Sigmoid colon (tissue), 7 donors: Measurements from ENCODE around the gene WDR86. TPM values are rescaled to one million over a fixed set of nuclear protein-coding genes. Genes with fewer than 3 reads are reported as not detected.

ENCODE experiments used
- DNase-seq: peaks from one replicate; pipeline ENCODE4 v3.0.0-alpha.2; 2019
- H3K27ac ChIP-seq, 4 donors: fragments of 200-600 bp; sonication (generic); one replicate each; pipeline ENCODE4 v1.5.1; 2016 to 2019; ENCODE audit warnings: mild to moderate bottlenecking in 1 of 4
- H3K27me3 ChIP-seq, 3 donors: fragments of 200-600 bp; sonication (generic); one replicate each; pipeline ENCODE4 v1.5.1; 2019; ENCODE audit warnings: mild to moderate bottlenecking in 1 of 3
- H3K36me3 ChIP-seq, 4 donors: fragments of 200-600 bp; sonication (generic); one replicate each; pipeline ENCODE4 v1.5.1; 2016 to 2019
- H3K4me1 ChIP-seq, 4 donors: fragments of 200-600 bp; sonication (generic); one replicate each; pipeline ENCODE4 v1.5.1; 2017 to 2019
- H3K4me3 ChIP-seq, 4 donors: fragments of 200-600 bp; sonication (generic); one replicate each; pipeline ENCODE4 v1.5.1; 2017 to 2019; ENCODE audit warnings: mild to moderate bottlenecking in 2 of 4, moderate library complexity in 1 of 4
- H3K9me3 ChIP-seq, 4 donors: fragments of 200-600 bp in 3 of 4; sonication (generic) in 3 of 4; one replicate each; pipeline versions ENCODE4 v1.5.1 to v1.6.1; 2013 to 2019
- EP300 ChIP-seq, 4 donors: sonication (generic); formaldehyde crosslinking; IDR thresholded peaks; one replicate each; pipeline ENCODE4 v1.6.1; 2017; ENCODE audit warnings: antibody characterized with exemption in 4 of 4
- POLR2A ChIP-seq, 2 donors: fragments of 450-650 bp; IDR thresholded peaks; one replicate each; pipeline ENCODE4 v1.6.1; 2016; ENCODE audit warnings: antibody characterized with exemption in 2 of 2, mild to moderate bottlenecking in 2 of 2, moderate library complexity in 2 of 2
- POLR2AphosphoS5 ChIP-seq, 4 donors: sonication (generic); formaldehyde crosslinking; IDR thresholded peaks; one replicate each; pipeline ENCODE4 v1.6.1; 2017; ENCODE audit warnings: antibody characterized with exemption in 4 of 4
- WGBS, 2 donors: extraction: QIAGEN DNeasy Blood & Tissue Kit; methylation state at CpG; one replicate each; pipeline ENCODE4 v1.1.7; 2013; 5-methylcytosine and 5-hydroxymethylcytosine counted together
- intact Hi-C: fragments of 100-400 bp; cut with DNase I; formaldehyde crosslinking; loops from one replicate; pipeline ENCODE4 v1.15.1; 2023
- polyA plus RNA-seq, 3 donors: library from polyadenylated mRNA; stranded (reverse); fragments of 200-250 nt; gene quantifications; one replicate each; pipeline ENCODE4 v1.2.3, GENCODE V29; 2013
- total RNA-seq, 4 donors: library from RNA; depleted of rRNA; stranded (reverse); fragments of >200 nt; gene quantifications; one replicate each; pipeline ENCODE4 v1.1.0, GENCODE V29; 2016
- TF ChIP-seq, protein P1 (sequence below), 4 experiments: fragments of 450-650 bp in 3 of 4; fragments of 200-600 bp in 1 of 4; IDR thresholded peaks; one replicate each; pipeline ENCODE4 v1.5.1; 2016 to 2019; ENCODE audit warnings: antibody characterized with exemption in 4 of 4, mild to moderate bottlenecking in 3 of 4, moderate library complexity in 2 of 4
- donor health status: healthy with polysubstance abuse.
- donor health status: Bipolar disorder and iron deficiency.
- donor health status: healthy.

WDR86 gene
- total and polyA plus RNA-seq, 7 donors = 0.46 to 23.8 (median 14.4) TPM

- TF ChIP-seq, protein P1, sequence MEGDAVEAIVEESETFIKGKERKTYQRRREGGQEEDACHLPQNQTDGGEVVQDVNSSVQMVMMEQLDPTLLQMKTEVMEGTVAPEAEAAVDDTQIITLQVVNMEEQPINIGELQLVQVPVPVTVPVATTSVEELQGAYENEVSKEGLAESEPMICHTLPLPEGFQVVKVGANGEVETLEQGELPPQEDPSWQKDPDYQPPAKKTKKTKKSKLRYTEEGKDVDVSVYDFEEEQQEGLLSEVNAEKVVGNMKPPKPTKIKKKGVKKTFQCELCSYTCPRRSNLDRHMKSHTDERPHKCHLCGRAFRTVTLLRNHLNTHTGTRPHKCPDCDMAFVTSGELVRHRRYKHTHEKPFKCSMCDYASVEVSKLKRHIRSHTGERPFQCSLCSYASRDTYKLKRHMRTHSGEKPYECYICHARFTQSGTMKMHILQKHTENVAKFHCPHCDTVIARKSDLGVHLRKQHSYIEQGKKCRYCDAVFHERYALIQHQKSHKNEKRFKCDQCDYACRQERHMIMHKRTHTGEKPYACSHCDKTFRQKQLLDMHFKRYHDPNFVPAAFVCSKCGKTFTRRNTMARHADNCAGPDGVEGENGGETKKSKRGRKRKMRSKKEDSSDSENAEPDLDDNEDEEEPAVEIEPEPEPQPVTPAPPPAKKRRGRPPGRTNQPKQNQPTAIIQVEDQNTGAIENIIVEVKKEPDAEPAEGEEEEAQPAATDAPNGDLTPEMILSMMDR (IDR thresholded peaks at IDR 0.05) = no peak
- no peak for TF ChIP-seq POLR2AphosphoS5 (IDR thresholded peaks at IDR 0.05)
- no peak for TF ChIP-seq POLR2A (IDR thresholded peaks at IDR 0.05)
- TF ChIP-seq EP300 (IDR thresholded peaks at IDR 0.05) = no peak
- 79 to 87% methylated on average over 26 of the region's 26 CpGs for WGBS, 2 donors
- no peak for DNase-seq
- Histone ChIP-seq H3K27me3 (peaks cover 12 to 32% (median 18%) of the 10 kb centered on the region in 3 donors), H3K4me3 (no peak overlapping the region), H3K4me1 (peaks cover 0 to 20% (median 18%) of the 10 kb centered on the region in 4 donors), H3K9me3 (no peaks in the 10 kb centered on the region), H3K27ac (no peak overlapping the region), H3K36me3 (no peaks in the 10 kb centered on the region)
- intact Hi-C loops = no loop called here
These were observed 24.8 kb downstream of the WDR86 start for GRCh38 chr7:151384776-151385625.

- Histone ChIP-seq H3K9me3 (no peaks in the 10 kb centered on the region), H3K27me3 (peaks cover 12 to 32% (median 18%) of the 10 kb centered on the region in 3 donors), H3K27ac (no peak overlapping the region), H3K4me3 (no peak overlapping the region), H3K4me1 (peaks cover 0 to 20% (median 18%) of the 10 kb centered on the region in 4 donors), H3K36me3 (peaks cover 0 to 6% (median 0%) of the 10 kb centered on the region in 4 donors)
- TF ChIP-seq POLR2A (IDR thresholded peaks at IDR 0.05) (no peak), EP300 (IDR thresholded peaks at IDR 0.05) (no peak), POLR2AphosphoS5 (IDR thresholded peaks at IDR 0.05) (no peak)
- TF ChIP-seq, protein P1 (IDR thresholded peaks at IDR 0.05) = no peak
- DNase-seq = no peak
- 77 to 91% methylated on average over 6 of the region's 6 CpGs for WGBS, 2 donors
- intact Hi-C loops = no loop called here
These were observed 25.5 kb downstream of the WDR86 start for GRCh38 chr7:151384352-151384697.

GRCh38 chr7:151383638-151384351 is 26.0 kb downstream of the WDR86 start:
- WGBS, 2 donors = 87 to 88% methylated on average over 15 of the region's 15 CpGs
- Histone ChIP-seq H3K27me3 (peaks cover 12 to 32% (median 18%) of the 10 kb centered on the region in 3 donors), H3K9me3 (no peaks in the 10 kb centered on the region), H3K4me1 (peaks cover 0 to 20% (median 18%) of the 10 kb centered on the region in 4 donors), H3K4me3 (no peak overlapping the region), H3K36me3 (peaks cover 0 to 11% (median 0%) of the 10 kb centered on the region in 4 donors), H3K27ac (no peak overlapping the region)
- intact Hi-C loops = no loop called here
- no peak for DNase-seq
- no peak for TF ChIP-seq POLR2AphosphoS5 (IDR thresholded peaks at IDR 0.05)
- no peak for TF ChIP-seq EP300 (IDR thresholded peaks at IDR 0.05)
- no peak for TF ChIP-seq POLR2A (IDR thresholded peaks at IDR 0.05)
- TF ChIP-seq, protein P1 (IDR thresholded peaks at IDR 0.05) = no peak

GRCh38 chr7:151382079-151382885 is 27.6 kb downstream of the WDR86 start:
- peak overlapping the region in 3 of 4 donors; percentile 31 to 45 (median 39) for H3K4me3 ChIP-seq
- peaks cover under 1 to 26% (median 2%) of the 10 kb centered on the region in 4 donors for H3K36me3 ChIP-seq
- WGBS, 2 donors = 19 to 23% methylated on average over 37 of the region's 37 CpGs
- H3K27me3 ChIP-seq = peaks cover 12 to 32% (median 18%) of the 10 kb centered on the region in 3 donors
- H3K27ac ChIP-seq = no peak overlapping the region
- H3K4me1 ChIP-seq = peaks cover 0 to 20% (median 18%) of the 10 kb centered on the region in 4 donors
- TF ChIP-seq POLR2AphosphoS5 (IDR thresholded peaks at IDR 0.05) = no peak
- no peak for TF ChIP-seq EP300 (IDR thresholded peaks at IDR 0.05)
- no peak for TF ChIP-seq POLR2A (IDR thresholded peaks at IDR 0.05)
- TF ChIP-seq, protein P1 (IDR thresholded peaks at IDR 0.05) = no peak
- no peaks in the 10 kb centered on the region for H3K9me3 ChIP-seq
- intact Hi-C loops = no loop called here
- no peak for DNase-seq
